ENCODE data around the gene LEMD3.

DNA sequence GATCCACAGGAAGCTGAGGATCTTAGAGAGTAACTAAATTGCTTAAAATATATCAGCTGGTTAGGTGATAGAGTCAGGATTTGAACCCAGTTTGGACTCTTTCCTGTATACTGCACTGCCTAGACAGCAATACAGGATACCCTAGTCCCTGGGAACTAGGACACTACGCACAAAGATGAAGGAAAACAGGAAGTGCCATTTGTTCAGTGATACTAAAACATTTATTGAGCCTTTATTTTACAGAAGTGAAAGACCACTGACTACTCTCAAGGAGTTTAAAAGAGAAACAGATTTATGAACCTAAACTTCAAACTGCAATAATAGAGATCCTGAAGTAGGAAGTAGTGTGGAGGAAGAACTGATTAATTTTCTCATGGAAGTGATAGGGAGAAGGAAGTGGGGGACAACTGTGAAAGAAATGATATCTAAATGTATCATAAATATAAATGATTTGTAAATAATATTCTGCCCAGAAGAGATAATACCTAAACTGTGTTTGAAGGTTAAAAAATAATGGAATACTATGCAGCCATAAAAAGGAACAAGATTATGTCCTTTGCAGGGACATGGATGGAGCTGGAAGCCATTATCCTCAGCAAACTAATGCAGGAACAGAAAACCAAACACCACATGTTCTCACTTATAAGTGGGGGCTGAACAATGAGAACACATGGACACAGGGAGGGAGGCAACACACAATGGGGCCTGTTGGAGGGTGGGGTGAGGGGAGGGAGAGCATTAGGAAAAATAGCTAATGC lies 127.3 kb downstream of the LEMD3 start:
- TF ChIP-seq, protein P1, sequence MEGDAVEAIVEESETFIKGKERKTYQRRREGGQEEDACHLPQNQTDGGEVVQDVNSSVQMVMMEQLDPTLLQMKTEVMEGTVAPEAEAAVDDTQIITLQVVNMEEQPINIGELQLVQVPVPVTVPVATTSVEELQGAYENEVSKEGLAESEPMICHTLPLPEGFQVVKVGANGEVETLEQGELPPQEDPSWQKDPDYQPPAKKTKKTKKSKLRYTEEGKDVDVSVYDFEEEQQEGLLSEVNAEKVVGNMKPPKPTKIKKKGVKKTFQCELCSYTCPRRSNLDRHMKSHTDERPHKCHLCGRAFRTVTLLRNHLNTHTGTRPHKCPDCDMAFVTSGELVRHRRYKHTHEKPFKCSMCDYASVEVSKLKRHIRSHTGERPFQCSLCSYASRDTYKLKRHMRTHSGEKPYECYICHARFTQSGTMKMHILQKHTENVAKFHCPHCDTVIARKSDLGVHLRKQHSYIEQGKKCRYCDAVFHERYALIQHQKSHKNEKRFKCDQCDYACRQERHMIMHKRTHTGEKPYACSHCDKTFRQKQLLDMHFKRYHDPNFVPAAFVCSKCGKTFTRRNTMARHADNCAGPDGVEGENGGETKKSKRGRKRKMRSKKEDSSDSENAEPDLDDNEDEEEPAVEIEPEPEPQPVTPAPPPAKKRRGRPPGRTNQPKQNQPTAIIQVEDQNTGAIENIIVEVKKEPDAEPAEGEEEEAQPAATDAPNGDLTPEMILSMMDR (IDR thresholded peaks at IDR 0.05): no peak
- TF ChIP-seq POLR2A (IDR thresholded peaks at IDR 0.05): no peak

Data from uterus (tissue), 2 donors.